Middle frontal gyrus (tissue), 1 donor: ENCODE results near the gene KCNC3.

Experiments used
- DNase-seq: peaks from one replicate; pipeline ENCODE4 v3.0.0-alpha.2; 2015; ENCODE audit warnings: low spot score; ENCODE audit errors: extremely low spot score

KCNC3 gene

DNA sequence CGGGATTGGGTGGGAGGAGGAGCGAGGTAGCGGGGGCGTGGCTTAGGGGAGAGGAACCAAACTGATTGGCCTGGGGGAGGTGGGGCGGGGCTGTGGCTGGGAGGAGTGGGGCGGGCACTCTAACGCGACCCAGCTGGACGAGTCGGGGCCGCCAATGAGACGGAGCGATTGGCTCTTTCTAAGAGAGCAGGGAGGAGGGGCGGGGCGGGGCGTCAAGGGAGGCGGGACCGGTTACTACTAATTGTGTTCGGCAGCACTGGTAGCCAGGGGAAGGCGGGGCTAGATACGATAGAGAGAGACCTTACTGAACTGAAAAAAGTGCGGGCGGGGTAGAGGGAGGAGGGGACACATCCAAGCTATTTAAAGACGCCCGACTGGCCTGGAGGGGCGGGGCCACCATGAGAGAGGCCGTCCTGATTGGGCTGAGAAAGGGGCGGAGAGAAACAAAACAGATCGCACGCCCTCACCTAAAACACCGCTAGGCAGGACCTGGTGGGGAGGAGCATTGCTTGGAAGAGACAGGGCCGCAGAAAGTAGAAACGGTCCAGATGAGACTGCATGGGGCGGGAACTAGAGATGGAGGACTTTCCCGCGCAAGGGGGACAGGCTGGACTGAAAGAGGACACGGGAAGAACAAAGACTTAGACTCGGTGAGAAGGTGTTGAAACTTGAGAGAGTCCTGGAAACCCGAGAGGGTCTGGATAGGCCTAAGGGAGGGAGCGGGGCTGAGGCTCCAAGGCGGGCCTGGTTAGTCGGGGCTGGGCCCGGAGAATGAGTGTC lies at the start of gene KCNC3:
KCNC3 (minus strand) TSS at position 232 of the 780 bp plus-strand sequence. CDS start 295 bp downstream, outside the sequence.
- peak; percentile 93 for DNase-seq

DNA sequence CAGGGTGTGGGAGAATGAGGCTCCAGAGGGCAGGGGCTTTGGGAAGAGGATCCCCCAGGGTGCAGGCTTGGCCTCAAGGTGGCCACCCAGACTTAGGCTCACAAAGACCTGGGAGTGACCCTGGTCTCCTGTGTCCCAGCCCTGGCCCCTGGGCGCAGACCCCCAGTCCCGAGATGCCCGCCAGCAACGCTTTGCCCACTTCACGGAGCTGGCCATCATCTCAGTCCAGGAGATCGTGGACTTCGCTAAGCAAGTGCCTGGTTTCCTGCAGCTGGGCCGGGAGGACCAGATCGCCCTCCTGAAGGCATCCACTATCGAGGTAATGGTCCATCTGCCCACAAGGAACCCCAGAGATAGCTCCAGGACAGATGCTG lies 49.7 kb upstream of the KCNC3 start:
- DNase-seq: no peak

DNA sequence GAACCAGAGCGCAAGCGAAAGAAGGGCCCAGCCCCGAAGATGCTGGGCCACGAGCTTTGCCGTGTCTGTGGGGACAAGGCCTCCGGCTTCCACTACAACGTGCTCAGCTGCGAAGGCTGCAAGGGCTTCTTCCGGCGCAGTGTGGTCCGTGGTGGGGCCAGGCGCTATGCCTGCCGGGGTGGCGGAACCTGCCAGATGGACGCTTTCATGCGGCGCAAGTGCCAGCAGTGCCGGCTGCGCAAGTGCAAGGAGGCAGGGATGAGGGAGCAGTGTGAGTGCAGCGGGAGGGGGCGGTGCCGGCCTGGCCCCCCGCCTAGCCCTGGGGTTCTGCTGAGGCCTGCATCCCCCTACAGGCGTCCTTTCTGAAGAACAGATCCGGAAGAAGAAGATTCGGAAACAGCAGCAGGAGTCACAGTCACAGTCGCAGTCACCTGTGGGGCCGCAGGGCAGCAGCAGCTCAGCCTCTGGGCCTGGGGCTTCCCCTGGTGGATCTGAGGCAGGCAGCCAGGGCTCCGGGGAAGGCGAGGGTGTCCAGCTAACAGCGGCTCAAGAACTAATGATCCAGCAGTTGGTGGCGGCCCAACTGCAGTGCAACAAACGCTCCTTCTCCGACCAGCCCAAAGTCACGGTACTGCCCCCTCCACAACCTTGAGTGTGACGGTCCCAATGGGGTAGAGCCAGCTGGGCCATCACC lies 49.1 kb upstream of the KCNC3 start:
- no peak for DNase-seq

DNA sequence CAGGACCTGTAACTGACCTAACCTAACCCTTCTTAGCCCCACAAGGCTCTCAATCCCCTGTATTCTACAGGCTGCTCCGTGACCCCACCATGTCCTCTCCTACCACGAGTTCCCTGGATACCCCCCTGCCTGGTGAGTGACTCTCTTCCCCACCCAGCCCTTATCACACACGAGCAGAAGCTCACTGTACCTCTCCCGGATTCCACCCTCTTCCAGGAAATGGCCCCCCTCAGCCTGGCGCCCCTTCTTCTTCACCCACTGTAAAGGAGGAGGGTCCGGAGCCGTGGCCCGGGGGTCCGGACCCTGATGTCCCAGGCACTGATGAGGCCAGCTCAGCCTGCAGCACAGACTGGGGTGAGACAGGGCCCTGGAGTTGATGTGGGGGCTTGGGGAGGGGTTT lies 48.3 kb upstream of the KCNC3 start:
- DNase-seq: no peak

DNA sequence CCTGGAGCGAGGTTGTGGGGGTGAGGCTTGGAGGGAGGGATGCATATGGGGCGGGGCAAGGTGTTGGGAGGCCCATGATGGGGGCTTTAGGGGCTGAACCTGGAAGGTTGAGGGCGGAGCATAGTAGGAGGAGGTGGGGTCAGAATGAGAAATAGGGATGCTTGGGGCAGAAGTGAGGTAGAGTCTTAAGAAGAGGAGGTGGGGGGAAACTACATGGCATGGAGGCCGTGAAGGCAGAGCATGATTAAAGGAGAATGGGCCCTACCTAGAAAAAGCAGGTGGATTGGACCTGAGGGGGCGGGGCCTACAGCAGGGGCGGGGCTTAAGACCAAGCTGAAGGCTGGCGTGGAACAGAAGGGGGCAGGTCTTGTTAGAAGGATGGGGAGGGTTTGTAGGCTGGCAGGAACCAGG lies 47.9 kb upstream of the KCNC3 start:
- DNase-seq: no peak

DNA sequence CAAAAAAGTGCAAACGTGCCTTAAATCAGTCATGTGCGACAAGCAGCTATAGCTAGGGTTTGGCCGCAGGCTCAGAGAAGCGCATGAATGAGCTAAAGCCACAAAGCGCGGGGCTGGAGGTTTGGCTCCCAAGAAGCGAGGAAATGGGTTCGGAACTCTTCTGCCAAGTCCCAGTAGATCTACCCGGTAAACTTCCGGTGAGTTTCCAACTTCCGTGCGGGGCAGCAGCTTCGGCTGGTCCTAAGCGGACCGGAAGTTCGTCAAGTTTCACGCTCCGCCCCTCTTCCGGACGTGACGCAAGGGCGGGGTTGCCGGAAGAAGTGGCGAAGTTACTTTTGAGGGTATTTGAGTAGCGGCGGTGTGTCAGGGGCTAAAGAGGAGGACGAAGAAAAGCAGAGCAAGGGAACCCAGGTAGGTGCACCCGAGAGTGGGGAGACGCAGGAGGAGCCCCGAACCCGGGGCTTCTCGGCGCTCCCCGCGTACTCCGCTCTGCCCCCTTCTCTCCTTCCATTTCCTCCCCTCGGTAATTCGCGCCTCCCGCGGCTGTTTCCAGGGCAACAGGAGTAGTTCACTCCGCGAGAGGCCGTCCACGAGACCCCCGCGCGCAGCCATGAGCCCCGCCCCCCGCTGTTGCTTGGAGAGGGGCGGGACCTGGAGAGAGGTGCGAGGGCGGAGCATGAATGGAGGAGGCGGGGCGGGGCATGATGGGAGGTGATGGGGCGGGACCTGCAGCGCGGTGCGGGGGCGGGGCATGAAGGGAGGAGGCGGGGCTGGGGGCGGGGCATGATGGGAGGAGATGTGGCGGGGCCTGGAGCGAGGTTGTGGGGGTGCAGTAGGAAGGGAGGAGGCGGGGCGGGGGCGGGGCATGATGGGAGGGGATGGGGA lies 47.2 kb upstream of the KCNC3 start, which contains the start of gene NR1H2:
NR1H2 (plus strand) TSS at position 292 of the 885 bp plus-strand sequence. CDS start 1,149 bp downstream, outside the sequence.
- DNase-seq: peak; percentile 99

DNA sequence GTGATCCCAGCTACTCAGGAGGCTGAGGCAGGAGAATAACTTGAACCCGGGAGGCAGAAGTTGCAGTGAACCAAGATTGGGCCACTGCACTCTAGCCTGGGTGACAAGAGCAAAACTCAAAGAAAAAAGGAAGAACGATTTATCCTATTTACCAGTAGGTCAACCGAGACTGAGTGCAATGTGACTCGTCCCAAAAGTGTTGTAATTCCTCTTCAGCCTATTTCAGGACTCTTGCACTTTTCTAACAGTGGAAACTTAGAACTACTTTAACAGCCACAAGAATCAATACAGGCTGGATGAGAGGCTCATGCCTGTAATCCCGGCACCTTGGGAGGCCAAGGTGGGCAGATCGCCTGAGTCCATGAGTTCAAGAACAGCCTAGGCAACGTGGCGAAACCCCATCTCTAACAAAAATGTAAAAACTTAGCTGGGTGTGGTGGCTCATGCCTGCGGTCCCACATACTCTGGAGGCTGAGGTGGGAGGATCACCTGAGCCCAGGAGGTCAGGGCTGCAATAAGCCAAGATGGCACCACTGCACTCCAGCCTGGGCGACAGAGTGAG lies 42.8 kb upstream of the KCNC3 start:
- no peak for DNase-seq

DNA sequence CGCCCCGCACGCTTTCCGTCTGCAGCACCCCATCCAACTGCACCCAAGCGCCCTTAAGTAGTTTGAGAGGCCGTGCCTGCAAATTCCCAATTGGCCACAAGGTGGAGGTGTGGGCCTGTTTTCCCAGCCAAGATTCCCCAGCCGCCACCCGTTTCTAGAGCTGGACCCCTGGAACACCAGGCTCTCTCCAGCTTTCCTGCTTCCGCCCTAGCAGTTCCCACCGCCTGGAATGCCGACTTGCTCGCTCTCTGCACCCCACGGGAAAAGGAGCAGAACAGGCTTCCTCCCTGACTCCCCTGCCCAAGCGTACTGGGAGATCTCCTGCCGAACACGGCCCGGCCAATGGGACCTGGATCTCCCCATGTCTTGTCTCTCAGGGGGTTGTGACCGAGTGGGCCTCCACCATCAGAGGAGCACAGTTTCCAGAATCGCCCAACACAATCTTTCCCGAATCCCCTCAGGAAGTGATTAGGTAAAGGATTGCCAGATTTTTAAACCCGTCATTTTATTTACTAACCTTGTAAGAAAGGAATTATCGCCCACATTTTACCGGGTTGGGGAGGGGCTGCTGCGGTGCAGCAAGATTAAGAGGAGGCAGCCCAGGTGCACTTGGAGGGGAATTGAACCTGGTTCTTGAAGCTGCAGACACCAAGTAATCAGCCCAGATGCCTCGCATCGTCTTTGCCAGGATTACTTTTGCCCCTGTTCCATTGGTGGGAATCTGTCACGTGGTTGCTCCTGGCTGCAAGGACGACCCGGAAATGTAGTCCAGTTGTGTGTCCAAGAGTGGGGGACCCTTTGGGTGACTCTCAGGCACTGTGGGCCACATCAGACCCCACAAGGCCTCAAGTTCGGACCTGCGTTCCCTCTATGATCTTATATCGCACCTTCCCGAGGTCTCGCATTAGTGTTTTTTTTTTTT lies 39.7 kb upstream of the KCNC3 start:
- DNase-seq: peak; percentile 88

DNA sequence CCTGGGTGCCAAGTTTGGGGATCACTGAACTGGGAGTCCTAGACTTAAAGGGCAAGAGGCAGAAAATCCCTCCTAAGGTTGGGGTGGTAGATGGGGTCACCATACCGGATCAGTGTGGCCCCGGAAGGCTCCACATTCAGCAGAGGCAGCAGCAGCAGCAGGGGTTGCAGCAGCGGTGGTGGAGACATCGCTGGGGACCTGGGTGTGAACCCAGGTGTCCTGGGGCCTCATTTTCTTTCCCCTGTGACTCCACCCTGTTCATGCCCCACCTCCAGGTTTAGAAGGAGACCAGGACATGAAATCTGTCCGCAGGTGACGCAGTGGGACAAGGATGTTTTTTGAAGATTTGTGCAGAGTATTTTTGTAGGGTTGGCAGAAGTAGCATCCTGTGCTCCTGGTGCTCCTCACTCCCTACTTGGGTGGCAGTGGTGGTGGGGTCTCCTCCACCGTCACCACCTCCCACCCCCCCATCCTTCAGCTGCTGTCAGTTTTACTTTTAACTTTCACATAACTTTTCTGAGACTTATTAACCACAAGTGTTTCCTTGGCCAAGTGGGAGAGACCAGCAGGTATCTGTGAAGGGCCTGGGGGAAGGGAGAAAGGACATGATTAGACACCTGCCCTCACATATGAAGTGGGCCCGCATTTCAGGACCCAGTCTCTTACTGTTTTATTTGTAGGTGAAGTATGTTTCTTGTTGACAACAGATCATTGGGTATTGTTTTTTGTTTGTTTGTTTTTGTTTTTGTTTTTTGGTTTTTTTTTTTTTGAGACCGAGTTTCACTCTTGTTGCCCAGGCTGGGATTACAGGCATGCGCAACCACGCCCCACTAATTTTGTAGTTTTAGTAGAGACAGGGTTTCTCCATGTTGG lies 36.5 kb upstream of the KCNC3 start, which contains the start of gene NAPSA:
NAPSA (minus strand) TSS at position 206 of the 873 bp plus-strand sequence; CDS start at position 188, 18 bp downstream.
- no peak for DNase-seq

DNA sequence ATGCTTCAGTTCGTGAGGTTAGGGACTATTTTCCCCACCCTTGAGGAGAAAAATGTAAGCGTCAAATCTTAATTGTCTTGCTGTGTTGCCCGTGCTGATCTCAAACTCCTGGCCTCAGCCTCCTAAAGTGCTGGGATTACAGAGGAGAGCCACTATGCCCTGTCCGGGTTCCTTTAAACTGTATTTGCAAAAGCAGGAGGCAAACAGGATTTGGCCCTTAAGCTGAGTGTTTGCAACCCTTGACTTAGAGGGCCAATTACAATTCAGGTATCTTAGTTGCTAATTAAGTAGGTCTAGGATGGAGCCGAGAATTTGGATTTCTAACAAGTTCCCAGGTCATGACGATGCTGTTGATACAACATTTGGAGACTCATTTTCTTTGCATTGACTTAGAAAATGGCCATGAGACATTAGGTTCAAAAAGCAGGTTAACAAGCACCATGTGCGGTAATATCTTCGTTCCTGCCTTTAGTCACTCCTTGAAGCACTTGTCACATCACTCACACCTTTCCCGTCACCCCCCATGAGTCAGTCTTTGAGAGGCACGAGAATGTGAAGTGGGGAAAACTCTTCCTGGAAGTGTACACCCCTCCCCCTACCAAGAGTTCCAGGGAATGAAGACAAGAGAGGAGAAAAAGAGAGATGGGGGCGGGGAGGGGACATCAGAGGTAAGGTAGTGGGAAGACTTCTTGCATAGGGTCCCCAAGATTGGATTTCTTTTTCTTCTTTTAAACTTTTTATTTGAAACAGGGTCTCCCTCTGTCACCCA lies 33.7 kb upstream of the KCNC3 start:
- DNase-seq: no peak

DNA sequence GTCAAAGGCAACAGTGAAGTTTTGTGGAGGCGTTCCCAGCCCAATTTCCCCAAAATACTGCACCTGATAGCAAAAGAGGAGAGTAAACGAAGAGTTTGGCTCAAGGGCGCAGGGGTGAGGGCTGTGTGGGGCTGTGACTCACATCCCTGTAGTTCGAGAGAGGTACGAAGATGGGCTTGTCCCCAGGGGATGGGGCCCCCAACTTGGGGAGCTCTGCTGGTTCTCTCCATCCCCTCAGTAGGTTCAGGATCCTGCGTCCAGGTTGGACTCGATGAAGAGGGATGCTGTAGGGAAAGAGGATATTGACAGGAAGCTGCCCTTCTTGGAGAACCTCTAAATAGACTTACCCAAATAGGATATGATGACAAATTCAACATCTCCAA lies 32.8 kb upstream of the KCNC3 start:
- DNase-seq: no peak

DNA sequence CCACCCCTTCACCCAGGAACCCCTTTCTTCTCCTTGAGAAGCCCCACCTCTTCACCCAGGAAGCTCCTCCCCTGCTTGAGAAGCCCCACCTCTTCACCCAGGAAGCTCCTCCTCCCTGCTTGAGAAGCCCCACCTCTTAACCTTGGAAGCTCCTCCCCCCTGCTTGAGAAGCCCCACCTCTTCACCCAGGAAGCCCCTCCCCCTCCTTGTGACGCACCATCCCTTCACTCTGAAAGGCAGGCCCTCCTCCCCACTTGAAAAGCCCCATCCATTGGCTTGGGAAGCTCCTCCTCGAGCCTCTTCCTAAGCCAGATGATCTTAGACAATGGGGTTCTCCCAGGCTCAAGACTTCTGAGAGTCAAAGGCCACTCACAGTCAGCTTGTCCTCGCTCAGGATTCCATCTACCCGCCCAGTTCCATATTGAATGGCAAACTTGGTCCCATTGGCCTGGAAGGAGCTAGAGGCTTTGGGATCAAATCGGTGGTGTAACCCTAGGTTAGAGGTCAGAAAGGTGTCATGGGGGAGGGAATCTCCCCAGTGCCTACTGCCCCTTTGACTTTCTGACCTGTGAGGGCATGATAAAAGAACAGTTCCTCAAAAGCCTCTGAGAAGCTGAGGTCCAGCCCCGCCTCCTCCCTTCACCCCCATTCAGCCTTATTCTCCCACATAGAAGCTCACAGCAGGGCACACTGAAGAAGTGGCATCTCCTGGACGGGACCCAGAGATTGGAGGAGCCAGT lies 32.3 kb upstream of the KCNC3 start:
- DNase-seq: no peak

DNA sequence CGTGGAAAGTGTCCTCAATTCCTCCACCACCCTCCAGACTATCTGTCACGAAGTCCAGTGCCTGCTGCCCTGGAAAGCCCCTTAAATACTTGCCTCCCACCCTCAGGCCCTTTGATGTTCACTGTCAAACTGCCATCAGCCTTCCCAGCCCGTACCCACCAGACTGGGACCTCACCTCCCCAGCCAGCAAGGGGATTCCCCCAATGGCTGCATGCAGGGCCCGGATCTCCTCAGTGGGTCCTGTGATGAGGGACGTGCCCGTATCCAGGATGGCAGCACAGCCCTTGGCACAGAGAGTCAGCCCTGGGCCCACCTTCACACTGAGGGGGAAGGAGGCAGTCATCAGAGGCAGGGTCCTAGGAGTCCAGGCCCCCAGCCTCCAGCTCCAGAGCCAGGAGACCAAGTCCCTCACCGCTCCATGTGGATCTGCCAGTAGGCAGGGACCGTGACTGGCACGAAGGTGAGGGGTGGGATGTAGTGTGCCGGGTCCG lies 30.2 kb upstream of the KCNC3 start:
- no peak for DNase-seq

DNA sequence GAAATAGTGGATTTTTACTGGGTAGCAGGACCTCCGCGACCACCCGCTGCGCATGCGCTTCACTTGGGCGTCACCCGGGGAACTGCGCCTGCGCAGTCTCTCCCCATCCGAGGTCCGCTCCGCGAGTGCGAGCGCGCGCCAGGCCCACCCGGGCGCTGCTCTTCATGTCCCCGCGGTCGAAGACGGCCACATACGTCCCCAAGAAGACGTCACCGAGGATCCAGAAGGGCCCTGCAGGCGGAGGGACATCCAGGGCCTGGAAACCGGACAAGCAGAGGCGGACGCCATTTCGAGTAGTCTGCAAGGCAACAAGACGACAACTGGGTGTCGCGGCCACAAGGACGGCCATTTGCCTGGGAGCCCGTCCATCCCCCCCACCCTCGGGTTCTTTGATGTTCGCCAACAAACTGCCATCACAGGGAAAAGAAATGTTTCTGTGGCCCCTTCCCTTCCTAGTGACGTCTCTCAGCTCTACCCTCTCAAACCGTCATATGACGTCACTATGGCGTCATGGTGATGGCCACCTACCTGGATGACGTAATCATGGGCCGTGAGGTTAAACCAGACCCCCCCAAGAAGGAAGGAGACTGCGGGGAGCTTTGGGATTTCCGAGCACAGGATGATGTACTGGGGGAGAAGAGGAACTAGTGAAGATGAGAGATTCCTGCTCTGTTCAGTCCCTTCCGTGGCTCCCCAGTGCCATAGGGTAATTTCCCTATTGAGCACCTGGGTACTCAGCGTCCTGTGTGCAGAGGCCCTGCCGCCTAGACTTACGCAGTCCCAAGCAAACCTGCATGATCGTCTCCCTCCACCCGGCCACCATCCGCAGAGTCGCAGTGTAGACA lies 29.5 kb upstream of the KCNC3 start:
- peak; percentile 22 for DNase-seq

DNA sequence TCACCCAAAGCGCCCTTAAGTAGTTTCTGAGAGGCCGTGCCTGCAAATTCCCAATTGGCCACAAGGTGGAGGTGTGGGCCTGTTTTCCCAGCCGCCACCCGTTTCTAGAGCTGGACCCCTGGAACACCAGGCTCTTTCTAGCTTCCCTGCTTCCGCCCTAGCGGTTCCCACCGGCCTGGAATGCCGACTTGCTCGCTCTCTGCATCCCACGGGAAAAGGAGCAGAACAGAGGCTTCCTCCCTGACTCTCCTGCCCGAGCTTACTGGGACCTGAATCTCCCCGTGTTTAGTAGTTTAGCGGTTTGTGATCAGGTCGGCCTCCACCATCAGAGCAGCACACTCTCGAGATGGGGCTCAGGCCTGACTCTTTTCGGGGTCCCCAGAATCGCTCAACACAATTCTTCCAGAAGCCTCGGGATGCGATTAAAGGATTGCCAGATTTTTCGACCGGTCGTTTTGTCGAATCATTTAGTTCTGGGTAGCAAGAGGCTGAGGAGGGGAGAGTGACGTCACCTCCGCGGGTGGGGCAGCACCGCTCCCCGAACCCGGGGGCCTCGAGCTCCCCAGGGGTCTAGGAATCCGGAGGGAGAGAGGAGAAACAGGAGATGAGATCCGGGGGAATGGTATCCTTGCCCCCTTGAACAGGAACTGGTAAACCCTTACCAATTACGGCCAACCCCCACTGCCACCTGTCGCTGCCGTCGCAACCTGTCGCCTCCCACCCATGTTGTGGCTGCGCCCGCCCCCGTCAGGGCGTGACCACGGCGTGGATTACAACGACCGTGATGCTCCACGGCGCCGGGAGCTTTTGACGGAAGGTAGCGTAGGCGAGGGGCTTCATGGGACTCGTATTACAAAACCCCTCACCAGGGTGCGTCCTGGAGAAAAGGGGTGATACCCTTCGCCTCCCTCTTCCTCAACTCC lies 28.3 kb upstream of the KCNC3 start:
- DNase-seq: peak; percentile 32
